ENCODE data around the gene CAMTA1. TPM values are rescaled to one million over a fixed set of nuclear protein-coding genes. Genes with fewer than 3 reads are reported as not detected.

Gene CAMTA1
- total RNA-seq, 6 donors from 2014 or later = 38.8 to 74.0 (median 46.1) TPM

- no peak overlapping the region for H3K4me3 ChIP-seq
- H3K27ac ChIP-seq = no peak overlapping the region
- no peaks in the 10 kb centered on the region for H3K36me3 ChIP-seq
- H3K9me3 ChIP-seq = no peaks in the 10 kb centered on the region
- DNase-seq = no peak
- no peaks in the 10 kb centered on the region for H3K27me3 ChIP-seq
- ATAC-seq (ENCODE audit: low FRiP score in 2 of 2) = no peak
- H3K4me1 ChIP-seq = peaks cover 12 to 17% (median 15%) of the 10 kb centered on the region in 4 donors
- WGBS, 2 donors = 89 to 91% methylated on average over 2 of the region's 2 CpGs
- TF ChIP-seq CTCF (IDR thresholded peaks at IDR 0.05) = no peak
- no peak for TF ChIP-seq POLR2A (IDR thresholded peaks at IDR 0.05)
- no peak for TF ChIP-seq POLR2AphosphoS5 (IDR thresholded peaks at IDR 0.05)
- TF ChIP-seq EP300 (IDR thresholded peaks at IDR 0.05) = no peak
Observed at GRCh38 chr1:6747674-6748073, 37.6 kb upstream of the CAMTA1 start.

- no peak overlapping the region for H3K4me3 ChIP-seq
- H3K9me3 ChIP-seq = no peaks in the 10 kb centered on the region
- no peak for ATAC-seq (ENCODE audit: low FRiP score in 2 of 2)
- H3K27ac ChIP-seq = no peak overlapping the region
- TF ChIP-seq POLR2AphosphoS5 (IDR thresholded peaks at IDR 0.05) (no peak), CTCF (IDR thresholded peaks at IDR 0.05) (no peak), POLR2A (IDR thresholded peaks at IDR 0.05) (no peak), EP300 (IDR thresholded peaks at IDR 0.05) (no peak)
- H3K27me3 ChIP-seq = no peaks in the 10 kb centered on the region
- no peaks in the 10 kb centered on the region for H3K4me1 ChIP-seq
- WGBS, 2 donors = 85 to 87% methylated on average over 4 of the region's 4 CpGs
- DNase-seq = no peak
- no peaks in the 10 kb centered on the region for H3K36me3 ChIP-seq
Observed at GRCh38 chr1:6750490-6750889, 34.8 kb upstream of the CAMTA1 start.

- no peaks in the 10 kb centered on the region for H3K4me1 ChIP-seq
- no peak overlapping the region for H3K27ac ChIP-seq
- no peak for DNase-seq
- TF ChIP-seq CTCF (IDR thresholded peaks at IDR 0.05) = no peak
- TF ChIP-seq POLR2AphosphoS5 (IDR thresholded peaks at IDR 0.05) = no peak
- no peak for TF ChIP-seq EP300 (IDR thresholded peaks at IDR 0.05)
- TF ChIP-seq POLR2A (IDR thresholded peaks at IDR 0.05) = no peak
- no peak overlapping the region for H3K4me3 ChIP-seq
- 72 to 74% methylated on average over 10 of the region's 10 CpGs for WGBS, 2 donors
- no peak for ATAC-seq (ENCODE audit: low FRiP score in 2 of 2)
- H3K9me3 ChIP-seq = no peaks in the 10 kb centered on the region
- H3K27me3 ChIP-seq = no peaks in the 10 kb centered on the region
- H3K36me3 ChIP-seq = no peaks in the 10 kb centered on the region
Observed at GRCh38 chr1:6753320-6754140, 31.7 kb upstream of the CAMTA1 start.

GRCh38 chr1:6756457-6756856, 28.8 kb upstream of the CAMTA1 start:
- WGBS, 2 donors = 61 to 68% methylated on average over 1 of the region's 1 CpG
- TF ChIP-seq POLR2A (IDR thresholded peaks at IDR 0.05) (no peak), CTCF (IDR thresholded peaks at IDR 0.05) (no peak), EP300 (IDR thresholded peaks at IDR 0.05) (no peak)
- Histone ChIP-seq H3K36me3 (no peaks in the 10 kb centered on the region), H3K9me3 (no peaks in the 10 kb centered on the region), H3K4me1 (no peaks in the 10 kb centered on the region), H3K4me3 (no peak overlapping the region), H3K27me3 (no peaks in the 10 kb centered on the region), H3K27ac (no peak overlapping the region)
- no peak for DNase-seq
- no peak for ATAC-seq (ENCODE audit: low FRiP score in 2 of 2)

Data from upper lobe of left lung (tissue), 6 donors.